ENCODE results near the gene FBLL1.
"Not testable (repeated sequence)": the region's sequence is repeated elsewhere in the genome, so short reads cannot be mapped to it uniquely, and the experiment has no call there.

Gene FBLL1

GRCh38 chr5:168570490-168571328, 41.6 kb downstream of the FBLL1 start:
- no peak overlapping the region for H3K4me3 ChIP-seq (ENCODE audit: low read depth, low read length)
- TF ChIP-seq CTCF (IDR thresholded peaks at IDR 0.05; ENCODE audit: borderline replicate concordance, insufficient read depth, low read depth, low read length): no peak

GRCh38 chr5:168573663-168574062, 44.6 kb downstream of the FBLL1 start:
- H3K4me3 ChIP-seq (ENCODE audit: low read depth, low read length): not testable (repeated sequence)

- H3K4me3 ChIP-seq (ENCODE audit: low read depth, low read length): not testable (repeated sequence)
Observed at GRCh38 chr5:168574156-168574555, 45.1 kb downstream of the FBLL1 start.

GRCh38 chr5:168575391-168576372, 46.6 kb downstream of the FBLL1 start:
- TF ChIP-seq CTCF (IDR thresholded peaks at IDR 0.05; ENCODE audit: borderline replicate concordance, insufficient read depth, low read depth, low read length): no peak
- H3K4me3 ChIP-seq (ENCODE audit: low read depth, low read length): no peak overlapping the region

GRCh38 chr5:168578006-168578405, 48.9 kb downstream of the FBLL1 start:
- TF ChIP-seq CTCF (IDR thresholded peaks at IDR 0.05; ENCODE audit: borderline replicate concordance, insufficient read depth, low read depth, low read length): no peak
- H3K4me3 ChIP-seq (ENCODE audit: low read depth, low read length): peak overlapping the region; percentile 93

GRCh38 chr5:168578538-168579487, 49.7 kb downstream of the FBLL1 start, which contains the start of gene PANK3:
Gene PANK3, minus strand, starts transcription at chr5:168579368. Its CDS starts 85 bp downstream, at chr5:168579283.
- H3K4me3 ChIP-seq (ENCODE audit: low read depth, low read length): peak within 1 kb of the TSS; percentile 93
- TF ChIP-seq CTCF (IDR thresholded peaks at IDR 0.05; ENCODE audit: borderline replicate concordance, insufficient read depth, low read depth, low read length): no peak

GRCh38 chr5:168579488-168580226, 50.6 kb downstream of the FBLL1 start:
- TF ChIP-seq CTCF (IDR thresholded peaks at IDR 0.05; ENCODE audit: borderline replicate concordance, insufficient read depth, low read depth, low read length): no peak
- H3K4me3 ChIP-seq (ENCODE audit: low read depth, low read length): peak overlapping the region; percentile 93
